Activated T-cell treated with anti-CD3 and anti-CD28 coated beads for 48 hours (primary cell): ENCODE measurements around the gene DOC2A.
"Not testable (repeated sequence)": the region's sequence is repeated elsewhere in the genome, so short reads cannot be mapped to it uniquely, and the experiment has no call there.

ENCODE experiments used
- DNase-seq: peaks from one replicate; pipeline ENCODE4 v3.0.0-alpha.2; 2020; ENCODE audit warnings: low read depth

Gene DOC2A

GRCh38 chr16:30010844-30011713 is at the start of gene DOC2A:
Gene DOC2A (minus strand): TSS chr16:30011027. CDS start chr16:30010222, 805 bp downstream.
- no peak for DNase-seq

- no peak for DNase-seq
These were observed 49.5 kb upstream of the DOC2A start for GRCh38 chr16:30060346-30060745.

GRCh38 chr16:30054959-30055553 is 44.2 kb upstream of the DOC2A start:
- DNase-seq, result peak; percentile 60

GRCh38 chr16:30054451-30054850 is 43.6 kb upstream of the DOC2A start:
- DNase-seq, result no peak

GRCh38 chr16:30053376-30054015 is 42.7 kb upstream of the DOC2A start:
- no peak for DNase-seq

GRCh38 chr16:30052671-30053372 is 42.0 kb upstream of the DOC2A start:
- peak; percentile 90 for DNase-seq

GRCh38 chr16:30051518-30051917 is 40.7 kb upstream of the DOC2A start:
- DNase-seq, result no peak

GRCh38 chr16:30049871-30050270 is 39.0 kb upstream of the DOC2A start:
- DNase-seq, result no peak

GRCh38 chr16:30046588-30046987 is 35.8 kb upstream of the DOC2A start:
- DNase-seq, result no peak

- no peak for DNase-seq
These were observed 35.4 kb upstream of the DOC2A start for GRCh38 chr16:30046178-30046577.

GRCh38 chr16:30041841-30042240 is 31.0 kb upstream of the DOC2A start:
- DNase-seq, result no peak

GRCh38 chr16:30040690-30041089 is 29.9 kb upstream of the DOC2A start:
- DNase-seq, result not testable (repeated sequence)

GRCh38 chr16:30040221-30040620 is 29.4 kb upstream of the DOC2A start:
- DNase-seq, result no peak

GRCh38 chr16:30033270-30033669 is 22.4 kb upstream of the DOC2A start:
- no peak for DNase-seq

GRCh38 chr16:30032083-30032819 is 21.4 kb upstream of the DOC2A start:
- DNase-seq, result peak; percentile 58

- DNase-seq, result no peak
These were observed 20.7 kb upstream of the DOC2A start for GRCh38 chr16:30031477-30031918.

- no peak for DNase-seq
These were observed 20.1 kb upstream of the DOC2A start, which contains the start of gene TLCD3B for GRCh38 chr16:30030841-30031413. Gene TLCD3B (minus strand): TSS chr16:30031271. CDS start chr16:30030527, 744 bp downstream.

- no peak for DNase-seq
These were observed 19.3 kb upstream of the DOC2A start for GRCh38 chr16:30030011-30030685.

- DNase-seq, result no peak
These were observed 17.7 kb upstream of the DOC2A start for GRCh38 chr16:30028438-30029076.
